ENCODE results near the gene PATE2.

Gene PATE2

DNA sequence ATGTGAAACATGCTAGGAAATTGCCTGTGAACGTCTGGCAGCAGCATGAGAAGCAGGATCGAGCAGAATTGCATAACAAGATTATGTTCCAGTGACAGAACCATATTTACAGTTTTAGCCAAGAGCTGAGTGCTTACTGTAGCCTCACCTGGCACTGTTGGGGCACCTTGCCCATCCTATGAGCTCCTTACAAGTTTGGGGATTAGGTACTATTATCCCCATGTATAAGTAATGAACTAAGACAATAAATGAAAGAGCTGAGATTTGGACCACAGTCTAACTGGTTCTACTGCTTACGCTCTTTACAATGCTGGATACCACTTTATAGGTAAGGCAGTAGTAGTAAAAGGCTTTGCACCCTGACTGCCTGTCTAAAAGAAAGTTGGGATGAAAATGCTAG is 49.7 kb downstream of the PATE2 start (continued):
- no peak for TF ChIP-seq ZNF529 (tag by site-specific recombination; IDR thresholded peaks at IDR 0.05; ENCODE audit: insufficient replicate concordance)
- TF ChIP-seq ZBTB20 (tag by site-specific recombination; IDR thresholded peaks at IDR 0.05) = no peak
- TF ChIP-seq, protein P1, sequence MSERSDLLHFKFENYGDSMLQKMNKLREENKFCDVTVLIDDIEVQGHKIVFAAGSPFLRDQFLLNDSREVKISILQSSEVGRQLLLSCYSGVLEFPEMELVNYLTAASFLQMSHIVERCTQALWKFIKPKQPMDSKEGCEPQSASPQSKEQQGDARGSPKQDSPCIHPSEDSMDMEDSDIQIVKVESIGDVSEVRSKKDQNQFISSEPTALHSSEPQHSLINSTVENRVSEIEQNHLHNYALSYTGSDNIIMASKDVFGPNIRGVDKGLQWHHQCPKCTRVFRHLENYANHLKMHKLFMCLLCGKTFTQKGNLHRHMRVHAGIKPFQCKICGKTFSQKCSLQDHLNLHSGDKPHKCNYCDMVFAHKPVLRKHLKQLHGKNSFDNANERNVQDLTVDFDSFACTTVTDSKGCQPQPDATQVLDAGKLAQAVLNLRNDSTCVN (tag by site-specific recombination; optimal IDR thresholded peaks at IDR 0.05) = no peak
- TF ChIP-seq EGR2 (tag by site-specific recombination; IDR thresholded peaks at IDR 0.05; ENCODE audit: low read depth) = no peak
- TF ChIP-seq ZNF211 (tag by site-specific recombination; IDR thresholded peaks at IDR 0.05; ENCODE audit: low read depth) = no peak
- TF ChIP-seq ZNF37A (tag by site-specific recombination; IDR thresholded peaks at IDR 0.05) = no peak

Data from HEK293 (cell line).